GM19324 (cell line): ENCODE data around the gene GNA12.

Source experiments
- ATAC-seq: cut with Tn5 transposase; IDR thresholded peaks from one replicate; pipeline ENCODE4 v1.9.1; 2021; ENCODE audit warnings: mild to moderate bottlenecking, moderate library complexity; ENCODE audit not compliant: unreplicated experiment, low FRiP score

Gene GNA12

DNA sequence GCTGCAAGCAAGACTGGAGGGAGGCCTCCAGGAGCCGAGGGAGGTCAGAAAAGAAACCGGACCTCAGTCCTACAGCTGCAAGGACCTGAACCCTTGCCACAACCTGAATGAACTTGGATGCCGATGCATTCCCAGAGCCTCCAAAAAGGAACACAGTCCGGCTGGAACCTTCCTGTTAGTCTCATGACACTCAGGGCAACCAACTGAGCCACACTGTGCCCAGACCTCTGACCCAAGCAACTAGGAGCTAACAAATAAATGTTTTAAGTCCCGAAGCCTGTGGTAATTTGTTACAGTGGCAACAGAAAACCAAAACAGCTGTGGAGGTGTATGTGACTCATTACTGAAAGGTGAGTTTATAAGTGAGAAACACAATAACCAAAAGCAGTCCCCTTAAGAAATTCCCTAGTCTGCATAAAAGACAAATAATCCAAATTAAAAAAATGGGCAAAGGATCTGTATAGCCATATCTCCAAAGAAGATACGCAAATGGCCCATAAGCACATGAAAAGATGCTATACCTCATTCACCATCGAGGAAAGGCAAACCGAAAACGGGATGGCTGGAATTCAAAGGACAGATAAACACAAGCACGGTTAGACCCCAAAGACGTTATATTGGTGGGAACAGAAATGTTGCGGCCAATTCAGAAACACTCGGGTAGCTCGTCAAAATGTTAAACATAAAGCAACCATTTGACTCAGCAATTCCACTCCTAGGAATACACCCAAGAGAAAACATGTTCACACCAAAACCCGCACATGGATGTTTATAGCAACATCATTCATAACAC is 24.8 kb downstream of the GNA12 start:
- no peak for ATAC-seq

DNA sequence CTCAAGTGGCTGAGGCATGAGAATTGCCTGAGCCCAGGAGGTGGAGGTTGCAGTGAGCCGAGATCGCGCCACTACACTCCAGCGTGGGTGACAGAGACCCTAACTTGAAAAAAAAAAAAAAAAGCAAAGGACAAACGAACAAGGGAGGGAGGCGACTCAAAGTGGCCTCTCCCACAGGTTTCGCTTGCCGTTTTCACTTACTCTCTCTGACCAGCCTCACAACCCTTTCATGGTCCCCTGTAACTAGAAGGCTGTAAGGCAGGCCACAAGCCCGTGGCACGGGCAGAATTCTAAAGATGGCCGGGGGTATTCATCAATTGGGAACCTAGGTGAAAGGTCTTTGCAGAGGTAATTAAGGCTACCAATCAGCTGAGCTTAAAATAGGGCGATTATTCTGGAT is 25.5 kb downstream of the GNA12 start:
- ATAC-seq = no peak

DNA sequence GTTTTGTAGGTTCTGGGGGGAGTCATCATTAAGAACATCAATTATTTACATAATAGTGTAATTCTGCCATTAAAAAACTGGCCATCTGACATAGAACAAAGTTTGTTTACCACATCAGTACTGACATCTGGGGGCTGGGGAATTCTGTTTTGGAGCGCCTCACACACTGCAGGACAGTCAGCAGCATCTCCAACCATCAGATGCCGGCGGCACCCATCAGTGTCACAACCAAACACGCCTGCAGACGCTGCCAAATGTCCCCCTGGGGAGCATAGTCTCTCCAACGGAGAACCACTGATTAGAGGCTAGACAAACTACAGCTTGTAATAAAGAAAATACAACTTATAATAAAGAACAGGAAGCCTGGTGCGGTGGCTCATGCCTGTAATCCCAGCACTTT is 26.0 kb downstream of the GNA12 start:
- ATAC-seq = no peak

DNA sequence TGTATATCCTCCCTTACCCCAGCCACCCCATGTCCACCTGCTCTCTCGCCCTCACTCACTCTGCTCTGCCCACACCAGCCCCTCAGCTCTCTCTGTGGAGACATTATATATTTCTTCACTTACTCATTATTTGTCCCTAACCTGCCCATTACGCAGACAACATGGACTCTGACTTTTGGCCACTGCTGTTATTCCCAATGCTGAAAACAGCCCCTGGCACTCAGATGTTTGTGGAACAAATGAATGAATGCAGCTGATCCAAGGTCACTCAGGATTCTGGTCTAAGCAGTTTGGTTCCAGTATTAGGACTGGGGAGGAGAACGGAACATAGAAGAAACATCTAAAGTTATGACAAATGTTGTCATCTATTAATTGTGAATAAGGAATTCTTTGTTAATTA is 26.7 kb downstream of the GNA12 start:
- no peak for ATAC-seq

DNA sequence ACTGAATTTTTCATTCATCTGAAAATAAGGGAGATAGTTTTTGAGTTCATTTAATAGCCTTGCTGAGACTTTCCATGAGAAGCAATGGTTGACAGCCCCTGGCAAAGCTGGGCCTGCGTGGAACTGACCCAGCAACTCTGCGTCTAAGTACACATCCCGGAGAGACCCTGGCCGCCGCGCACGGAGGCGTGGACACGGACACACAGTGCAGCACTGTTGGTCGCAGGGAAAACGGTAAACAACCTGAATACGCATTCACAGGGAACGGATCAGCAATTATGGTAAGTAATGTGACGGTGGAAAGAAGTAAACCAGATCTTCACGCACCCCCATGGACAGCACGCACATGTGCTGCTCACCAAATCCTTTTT is 28.2 kb downstream of the GNA12 start:
- ATAC-seq = no peak

DNA sequence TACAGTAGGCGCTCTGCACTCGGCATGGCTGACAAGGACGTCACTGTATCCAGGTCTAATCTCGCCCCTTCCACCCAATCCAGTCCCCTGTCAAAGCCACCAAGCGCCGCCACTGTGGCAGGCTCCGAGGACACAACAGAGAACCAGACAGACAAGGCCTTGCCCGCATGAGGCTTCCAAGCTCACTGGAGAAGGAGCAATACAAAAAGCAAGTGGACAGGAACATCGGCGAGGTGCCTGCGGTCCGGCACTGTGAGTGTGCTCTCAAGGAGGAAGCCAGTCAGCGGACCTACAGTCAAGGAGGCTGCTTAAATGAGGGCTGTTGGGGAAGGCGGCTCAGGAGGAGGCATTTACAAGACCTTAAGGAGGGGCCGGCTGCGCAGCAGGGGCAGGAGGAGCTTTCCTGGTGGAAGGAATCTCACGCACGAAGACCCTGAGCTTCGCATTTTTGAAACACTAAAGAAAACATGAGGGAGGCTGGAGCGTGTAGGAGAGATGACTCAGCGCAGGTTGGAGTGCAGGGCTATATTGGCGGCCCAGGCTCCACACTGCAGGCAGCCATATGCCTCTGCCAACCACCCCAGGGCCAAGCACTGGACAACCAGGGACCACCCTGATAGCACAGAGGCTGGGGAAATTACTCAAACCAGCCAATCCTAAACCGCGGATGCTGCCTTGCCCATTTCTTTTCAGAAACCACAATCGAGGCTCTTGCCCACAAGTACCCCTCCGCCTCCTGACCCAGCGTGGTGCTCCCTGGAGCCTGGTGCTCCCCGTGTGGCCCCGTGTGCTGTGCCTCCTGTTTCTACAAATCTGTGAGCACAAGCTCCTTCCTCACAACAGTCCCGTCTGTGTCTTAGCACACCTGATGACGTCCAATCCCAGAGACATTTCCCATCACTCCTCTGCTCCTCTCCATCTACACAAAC is 28.9 kb downstream of the GNA12 start:
- no peak for ATAC-seq

DNA sequence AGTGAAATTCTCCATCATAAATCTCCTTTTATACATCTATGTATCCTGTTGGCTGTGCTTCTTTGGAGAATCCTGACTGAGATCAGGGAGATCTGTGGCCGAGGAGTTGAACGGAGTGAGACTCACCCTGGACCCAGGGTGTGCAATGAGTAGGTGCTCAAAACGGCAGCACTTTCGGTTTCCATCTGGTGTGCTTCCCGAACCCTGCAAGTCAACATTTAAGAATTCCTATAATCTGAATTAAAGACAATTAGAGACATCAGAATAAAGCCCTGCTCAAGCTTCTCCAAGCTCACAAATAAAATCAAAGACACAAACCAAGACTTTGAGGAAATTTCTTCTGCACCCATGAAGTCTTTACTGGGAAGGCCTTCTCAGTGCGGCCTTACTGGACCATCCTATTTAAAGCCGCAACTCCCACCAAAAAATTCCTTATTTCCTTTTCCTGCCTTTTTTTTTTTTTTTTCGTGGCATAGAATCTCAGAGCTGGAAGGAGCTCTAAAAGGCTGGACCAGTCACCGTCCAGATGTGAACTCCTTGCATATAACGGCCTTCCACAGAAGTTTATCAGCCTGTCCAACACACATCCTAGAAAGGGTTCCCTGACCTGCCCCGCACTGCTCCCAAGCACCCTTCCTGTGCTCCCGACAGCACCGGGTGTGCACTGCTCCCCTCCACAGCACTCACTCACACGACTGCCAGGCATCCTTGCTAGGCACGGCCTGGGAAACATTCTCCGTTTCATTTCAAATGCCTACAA is 29.7 kb downstream of the GNA12 start:
- ATAC-seq = no peak

DNA sequence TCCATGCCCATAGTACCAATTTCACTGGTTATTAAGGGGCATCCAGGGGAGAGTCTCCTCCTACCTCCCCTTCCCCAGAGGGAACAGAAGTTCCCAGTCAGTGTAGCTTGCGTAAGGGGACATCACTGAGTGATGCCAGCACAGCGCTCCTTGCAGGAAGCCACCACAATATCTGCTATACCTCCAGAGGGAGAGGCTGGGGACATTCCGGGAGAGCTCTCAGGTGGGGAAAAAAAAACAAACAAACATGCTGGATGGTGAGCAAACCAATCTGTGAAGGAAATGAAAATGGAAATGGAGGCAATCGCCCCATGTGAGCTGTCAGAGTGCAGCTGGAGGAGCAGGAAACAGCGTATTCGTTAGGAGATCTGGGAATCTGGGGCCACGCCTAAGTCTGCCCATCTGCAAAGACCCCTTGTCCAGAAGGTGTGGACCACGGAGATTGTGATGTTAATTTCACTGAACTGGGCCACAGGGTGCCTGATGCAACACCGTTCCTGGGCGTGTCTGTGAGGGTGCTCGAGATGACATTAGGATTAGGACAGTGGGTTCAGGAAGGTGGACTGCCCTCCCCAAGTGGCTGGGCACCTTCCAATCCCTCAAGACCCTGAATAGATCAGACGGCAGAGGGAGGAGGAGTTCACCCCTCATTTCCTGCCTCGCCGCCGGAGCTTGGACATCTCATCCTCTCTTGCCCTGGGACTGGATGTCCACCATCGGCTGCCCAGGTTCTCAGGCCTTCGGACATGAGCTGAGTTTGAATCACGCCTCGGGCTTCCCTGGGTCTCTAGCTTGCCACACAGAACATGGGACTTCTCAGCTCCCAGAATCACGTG is 30.5 kb downstream of the GNA12 start:
- no peak for ATAC-seq

DNA sequence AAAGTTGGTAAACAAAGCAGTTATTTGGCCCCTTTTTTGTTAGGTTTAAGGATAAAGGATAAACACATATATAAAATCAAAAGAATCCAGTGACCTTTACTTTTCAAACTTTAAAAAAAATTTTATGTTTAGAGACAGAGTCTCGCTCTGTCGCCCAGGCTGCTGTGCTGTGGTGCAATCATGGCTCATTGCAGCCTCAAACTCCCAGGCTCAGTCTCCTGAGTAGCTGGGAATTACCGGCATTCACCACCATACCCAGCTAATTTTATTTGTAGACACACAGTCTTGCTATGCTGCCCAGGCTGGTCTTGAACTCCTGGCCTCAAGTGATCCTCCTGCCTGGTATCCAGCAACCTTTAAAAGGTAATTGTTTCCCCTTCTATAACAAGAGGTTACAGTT is 31.3 kb downstream of the GNA12 start:
- ATAC-seq = no peak

DNA sequence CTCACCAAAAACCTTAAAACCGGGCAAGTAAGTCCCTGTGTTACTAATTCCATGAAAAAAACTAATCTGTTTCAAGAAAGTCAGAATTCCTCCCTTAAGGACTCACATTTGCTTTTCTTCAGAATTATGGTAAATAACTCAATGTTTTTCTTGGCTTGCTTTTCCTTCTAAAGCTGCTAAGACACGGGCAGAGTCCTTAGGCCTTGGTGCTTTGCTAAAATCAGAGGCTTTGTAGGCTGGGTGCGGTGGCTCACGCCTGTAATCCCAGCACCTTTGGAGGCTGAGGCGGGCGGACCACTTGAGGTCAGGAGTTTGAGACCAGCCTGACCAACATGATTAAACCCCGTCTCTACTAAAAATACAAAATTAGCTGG is 32.0 kb downstream of the GNA12 start:
- ATAC-seq = no peak

DNA sequence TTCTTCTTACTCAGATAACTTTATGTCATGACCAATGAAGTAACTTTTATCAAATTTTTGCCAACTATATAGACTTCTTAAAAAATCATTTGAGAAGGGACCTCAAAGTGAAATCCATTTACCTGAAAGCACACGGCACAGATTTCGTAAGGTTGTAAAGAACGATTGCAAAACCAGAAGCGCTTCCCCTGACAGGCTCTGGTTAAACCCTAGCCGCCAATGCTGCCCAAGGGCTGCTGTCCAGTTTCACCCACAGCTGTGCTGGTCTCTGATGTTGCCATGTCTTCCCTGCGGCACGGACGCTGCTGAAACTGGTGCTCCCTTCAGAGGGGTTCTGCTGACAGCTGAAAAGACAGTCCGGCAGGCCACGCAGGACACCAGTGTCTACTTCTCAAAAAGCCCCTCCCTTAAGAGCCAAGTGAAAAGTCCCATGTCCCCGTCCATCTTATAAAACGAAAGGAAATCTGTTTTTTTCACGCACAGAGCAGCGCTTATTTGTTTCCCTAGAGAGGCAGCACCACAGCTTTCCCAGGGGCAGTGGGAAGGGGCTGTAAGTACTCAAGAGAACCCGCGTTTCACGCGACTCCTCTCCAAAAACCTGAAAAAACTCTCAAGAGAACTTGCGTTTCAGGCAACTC is 32.5 kb downstream of the GNA12 start:
- no peak for ATAC-seq

DNA sequence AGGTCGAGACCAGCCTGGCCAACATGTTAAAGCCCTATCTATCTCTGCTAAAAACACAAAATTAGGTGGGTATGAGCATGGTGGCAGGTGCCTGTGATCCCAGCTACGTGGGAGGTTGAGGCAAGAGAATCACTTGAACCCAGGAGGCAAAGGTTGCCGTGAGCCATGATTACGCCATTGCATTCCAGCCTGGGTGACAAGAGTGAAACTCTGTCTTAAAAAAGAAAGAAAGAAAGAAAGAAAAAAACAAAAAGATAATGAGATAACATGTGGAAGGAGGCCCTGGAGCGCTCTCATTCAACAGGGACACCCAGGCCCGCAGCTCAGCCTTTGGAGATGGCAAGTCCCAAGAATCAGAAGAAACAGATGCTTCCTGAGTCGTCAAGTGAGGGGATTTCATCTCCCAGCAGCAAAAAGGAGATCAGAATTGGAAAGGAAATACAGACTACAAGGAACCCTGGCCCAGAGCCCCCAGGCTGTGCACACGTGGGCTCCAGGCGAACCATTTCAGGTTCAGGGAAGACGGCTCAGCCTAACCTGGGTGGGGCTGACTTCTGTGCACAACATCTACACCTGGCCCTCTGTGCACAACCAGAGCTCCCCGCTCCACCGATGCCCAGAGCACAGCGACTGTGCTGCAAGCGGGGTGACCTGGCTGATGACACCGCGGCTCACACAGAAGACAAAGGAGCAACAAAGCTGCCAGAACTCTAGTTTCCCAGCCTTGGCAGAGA is 33.3 kb downstream of the GNA12 start:
- ATAC-seq = no peak

DNA sequence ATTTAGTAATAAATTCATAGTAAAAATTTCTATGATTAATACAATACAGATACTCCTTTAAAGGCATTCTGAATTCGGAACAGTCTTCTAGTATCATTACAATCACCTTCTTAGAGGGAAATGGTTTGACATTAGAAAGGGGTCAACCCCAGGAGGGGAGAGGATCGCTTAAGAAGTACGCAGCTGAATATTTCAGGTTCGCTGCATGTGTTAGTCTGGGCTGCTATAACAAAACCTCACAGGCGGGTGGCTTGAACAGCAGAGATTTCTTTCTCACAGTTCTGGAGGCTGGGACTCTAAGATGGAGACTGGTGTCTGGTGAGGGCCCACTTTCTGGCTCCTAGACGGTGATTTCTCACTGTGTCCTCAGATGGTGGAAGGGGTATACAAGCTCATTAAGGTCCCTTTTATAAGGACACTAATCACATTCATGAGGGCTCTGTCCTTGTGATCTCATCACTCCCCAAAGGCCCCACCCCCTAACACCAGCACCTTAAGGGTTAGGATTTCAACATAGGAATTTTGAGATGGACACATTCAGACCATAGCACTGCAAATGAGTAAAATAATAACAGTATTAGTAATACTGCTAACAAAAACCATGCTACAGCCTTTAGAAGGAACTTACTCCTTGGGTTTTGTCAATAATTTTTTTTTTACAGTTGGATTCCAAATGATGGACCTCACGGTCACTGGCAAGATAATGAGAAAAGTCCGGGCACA is 34.0 kb downstream of the GNA12 start:
- ATAC-seq = no peak

DNA sequence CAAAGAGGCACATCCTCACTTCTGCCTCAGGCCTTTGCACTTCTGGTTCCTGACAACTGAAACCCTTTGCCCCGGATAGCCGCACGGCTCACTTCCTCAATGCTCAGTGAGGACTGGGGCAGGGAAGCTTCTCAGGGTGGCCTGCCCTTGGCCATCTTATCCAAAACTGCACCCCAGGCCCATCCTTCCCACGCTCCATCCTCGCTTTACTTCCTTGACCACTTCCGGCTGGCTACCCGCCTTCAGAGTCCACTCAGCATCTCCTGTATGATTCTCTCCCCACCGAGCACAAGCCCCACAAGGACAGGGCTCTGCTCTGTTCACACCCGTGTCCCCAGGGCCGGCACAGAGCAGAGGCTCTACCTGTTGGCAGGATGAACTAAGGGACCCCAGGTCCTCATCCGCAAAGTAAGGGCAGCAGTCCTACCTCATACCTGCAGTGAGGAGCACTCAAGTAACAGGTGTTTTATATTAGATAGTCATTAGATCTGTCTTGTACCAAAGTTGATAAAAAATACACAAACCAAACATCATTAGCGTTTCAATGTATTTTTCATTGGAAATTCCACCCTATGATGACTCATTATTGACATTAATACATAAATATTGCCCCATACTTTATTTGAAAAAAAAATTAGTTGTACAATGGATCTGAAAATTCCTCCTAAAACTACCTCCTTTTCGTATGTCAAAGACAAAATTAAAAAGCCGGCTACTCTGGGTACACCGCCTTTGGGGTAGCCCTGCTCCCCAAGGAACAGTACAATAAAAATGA is 35.0 kb downstream of the GNA12 start:
- ATAC-seq = peak; percentile 37

DNA sequence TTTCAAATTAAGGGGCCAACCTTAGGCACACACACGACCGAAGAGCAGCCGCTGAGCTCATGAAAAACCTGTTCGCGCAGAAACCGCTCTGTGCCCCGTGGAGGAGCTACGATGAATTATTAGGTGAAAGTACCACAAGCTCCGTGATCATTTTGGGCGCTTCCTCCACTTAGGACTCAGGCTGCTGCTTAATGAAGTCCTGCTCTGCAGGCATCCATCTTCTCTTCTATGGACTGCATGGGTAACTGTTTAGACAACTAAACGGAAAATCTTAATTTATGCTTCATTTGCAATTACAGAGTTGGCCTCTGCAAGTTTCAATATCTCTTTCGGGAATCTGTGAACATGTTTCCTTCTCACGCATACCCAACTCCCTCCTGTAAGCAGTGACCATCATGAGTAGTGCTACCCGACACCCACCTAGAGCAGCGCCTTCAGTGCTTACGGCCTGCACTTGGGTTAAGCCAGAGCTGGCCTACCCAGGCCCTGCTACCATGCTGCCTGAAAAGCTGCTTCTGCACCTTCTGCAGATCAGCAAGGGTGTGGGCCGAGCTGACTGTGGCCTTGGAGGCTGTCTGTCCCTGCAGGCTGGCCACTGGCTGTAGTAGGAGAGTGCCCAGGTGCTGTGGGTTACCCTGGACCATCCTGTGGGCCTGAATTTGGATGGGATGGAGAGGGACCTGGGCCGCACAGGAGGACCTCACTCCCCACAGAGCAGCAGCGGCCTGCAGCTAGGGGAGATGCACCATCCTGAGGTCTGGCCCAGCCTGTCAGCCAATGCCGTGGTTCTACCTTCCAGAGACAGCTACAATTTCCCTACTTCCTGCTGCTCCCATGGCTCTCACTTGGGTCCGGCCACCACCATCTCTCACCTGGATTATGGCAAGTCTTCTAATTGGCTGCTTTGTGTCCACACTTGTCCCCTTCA is 36.0 kb downstream of the GNA12 start:
- ATAC-seq = peak; percentile 79

DNA sequence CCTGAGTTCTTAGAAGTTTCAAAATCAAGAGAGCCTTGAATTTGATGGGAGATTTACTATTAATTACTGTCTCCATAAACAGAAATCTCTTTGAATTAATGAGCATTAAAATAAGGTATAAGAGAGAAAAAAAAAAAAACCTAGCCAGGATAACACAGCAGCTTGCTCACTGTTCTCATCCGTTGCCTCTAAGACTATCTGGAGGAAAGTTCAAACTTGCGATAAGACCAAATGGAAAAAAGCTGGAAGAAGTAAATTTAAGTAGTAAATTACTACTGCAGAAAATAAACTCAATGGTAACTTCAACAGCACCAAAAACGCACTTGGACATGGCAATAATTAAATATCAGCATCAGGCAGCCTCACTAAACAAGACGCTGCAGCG is 36.7 kb downstream of the GNA12 start:
- no peak for ATAC-seq

DNA sequence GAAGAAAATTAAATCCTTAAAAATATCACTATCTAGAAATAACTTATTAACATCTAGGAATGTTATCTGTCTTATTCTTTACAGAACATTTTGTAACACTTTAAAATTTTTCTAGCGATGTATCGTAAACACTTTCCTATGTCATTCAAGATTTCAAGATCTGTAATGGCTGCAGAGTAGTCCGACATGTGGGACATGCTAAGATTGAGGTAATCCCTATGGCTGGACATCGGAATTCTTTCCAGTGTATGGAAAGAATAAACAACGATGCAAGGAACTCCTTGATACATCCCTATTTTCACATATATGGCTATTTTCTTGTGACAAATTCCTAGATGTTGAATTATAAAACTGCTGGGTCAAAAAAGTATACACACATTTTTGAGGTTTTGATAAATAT is 37.5 kb downstream of the GNA12 start:
- ATAC-seq = no peak
